NT2/D1 (cell line): ENCODE data around the gene PKN1.

Source experiments
- SUZ12 ChIP-seq: IDR thresholded peaks from 2 replicates; pipeline ENCODE4 v1.6.1; 2011; ENCODE audit not compliant: insufficient read length, insufficient read depth; ENCODE audit errors: extremely low read depth
- YY1 ChIP-seq: IDR thresholded peaks from 2 replicates; pipeline ENCODE4 v1.6.1; 2011; ENCODE audit not compliant: insufficient read length, insufficient read depth
- ZNF274 ChIP-seq: IDR thresholded peaks from 2 replicates; pipeline ENCODE4 v1.6.1; 2011; ENCODE audit warnings: mild to moderate bottlenecking, low read depth, low read length

DNA sequence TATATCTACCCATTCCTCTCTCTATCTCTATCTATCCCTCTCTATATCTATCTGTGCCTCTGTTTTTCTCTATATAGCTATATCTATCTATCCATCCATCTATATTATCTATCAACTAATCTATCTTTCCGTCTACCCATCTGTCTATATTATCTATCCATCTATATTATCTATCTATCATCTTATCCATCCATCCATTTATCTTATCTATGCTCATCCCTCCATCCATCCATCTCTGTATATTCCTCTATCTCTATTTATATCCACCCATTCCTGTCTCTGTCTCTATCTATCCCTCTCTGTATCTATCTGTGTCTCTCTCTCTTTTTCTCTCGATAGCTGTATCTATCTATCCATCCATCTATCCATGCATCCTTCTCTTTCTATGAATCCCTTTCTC is 27.8 kb downstream of the PKN1 start:
- TF ChIP-seq ZNF274 (no peak), YY1 (no peak), SUZ12 (no peak)
